K562 treated with DMSO at 1 percent for 4 hours (cell line): ENCODE measurements around the gene XIRP2. TPM values are rescaled to one million over a fixed set of nuclear protein-coding genes. Genes with fewer than 3 reads are reported as not detected.

Experiments
- total RNA-seq: library from RNA; unstranded; fragments of 300-600 nt; gene quantifications from 2 replicates; pipeline ENCODE4 v1.2.3, GENCODE V29; 2022; ENCODE audit not compliant: insufficient read depth

The XIRP2 gene, protein sequence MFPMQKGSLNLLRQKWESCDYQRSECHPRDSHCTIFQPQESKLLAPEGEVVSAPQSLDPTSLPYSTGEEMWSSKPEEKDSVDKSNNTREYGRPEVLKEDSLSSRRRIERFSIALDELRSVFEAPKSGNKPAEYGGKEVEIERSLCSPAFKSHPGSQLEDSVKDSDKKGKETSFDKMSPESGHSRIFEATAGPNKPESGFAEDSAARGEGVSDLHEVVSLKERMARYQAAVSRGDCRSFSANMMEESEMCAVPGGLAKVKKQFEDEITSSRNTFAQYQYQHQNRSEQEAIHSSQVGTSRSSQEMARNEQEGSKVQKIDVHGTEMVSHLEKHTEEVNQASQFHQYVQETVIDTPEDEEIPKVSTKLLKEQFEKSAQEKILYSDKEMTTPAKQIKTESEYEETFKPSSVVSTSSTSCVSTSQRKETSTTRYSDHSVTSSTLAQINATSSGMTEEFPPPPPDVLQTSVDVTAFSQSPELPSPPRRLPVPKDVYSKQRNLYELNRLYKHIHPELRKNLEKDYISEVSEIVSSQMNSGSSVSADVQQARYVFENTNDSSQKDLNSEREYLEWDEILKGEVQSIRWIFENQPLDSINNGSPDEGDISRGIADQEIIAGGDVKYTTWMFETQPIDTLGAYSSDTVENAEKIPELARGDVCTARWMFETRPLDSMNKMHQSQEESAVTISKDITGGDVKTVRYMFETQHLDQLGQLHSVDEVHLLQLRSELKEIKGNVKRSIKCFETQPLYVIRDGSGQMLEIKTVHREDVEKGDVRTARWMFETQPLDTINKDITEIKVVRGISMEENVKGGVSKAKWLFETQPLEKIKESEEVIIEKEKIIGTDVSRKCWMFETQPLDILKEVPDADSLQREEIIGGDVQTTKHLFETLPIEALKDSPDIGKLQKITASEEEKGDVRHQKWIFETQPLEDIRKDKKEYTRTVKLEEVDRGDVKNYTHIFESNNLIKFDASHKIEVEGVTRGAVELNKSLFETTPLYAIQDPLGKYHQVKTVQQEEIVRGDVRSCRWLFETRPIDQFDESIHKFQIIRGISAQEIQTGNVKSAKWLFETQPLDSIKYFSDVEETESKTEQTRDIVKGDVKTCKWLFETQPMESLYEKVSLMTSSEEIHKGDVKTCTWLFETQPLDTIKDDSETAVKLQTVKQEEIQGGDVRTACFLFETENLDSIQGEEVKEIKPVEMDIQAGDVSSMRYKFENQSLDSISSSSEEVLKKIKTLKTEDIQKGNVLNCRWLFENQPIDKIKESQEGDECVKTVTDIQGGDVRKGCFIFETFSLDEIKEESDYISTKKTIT (N-terminal part only)
- total RNA-seq: 0.23 TPM in 1 of 2 replicates, not detected in the other

DNA sequence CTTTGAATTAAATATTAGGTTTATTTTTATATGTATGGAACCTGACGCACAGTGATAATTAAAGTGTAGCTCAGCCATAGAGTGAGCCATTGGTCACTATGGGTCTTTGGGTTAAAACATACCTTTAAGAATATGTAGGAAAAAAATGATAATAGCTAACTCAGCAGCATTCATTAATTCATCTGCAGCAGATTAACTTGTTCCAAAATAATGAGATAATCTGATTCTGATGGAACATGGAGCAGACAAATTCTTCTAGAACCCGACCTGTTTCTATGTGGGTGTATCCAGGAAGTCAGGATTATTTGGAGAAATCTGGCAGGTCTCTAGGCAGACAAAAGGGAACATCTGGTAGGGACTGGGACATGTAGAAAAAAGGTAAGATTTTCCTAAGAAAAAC, at the start of gene XIRP2:
Gene XIRP2, plus strand, starts transcription at position 301 of the 400 bp plus-strand sequence. CDS start 15,003 bp downstream, outside the sequence.

DNA sequence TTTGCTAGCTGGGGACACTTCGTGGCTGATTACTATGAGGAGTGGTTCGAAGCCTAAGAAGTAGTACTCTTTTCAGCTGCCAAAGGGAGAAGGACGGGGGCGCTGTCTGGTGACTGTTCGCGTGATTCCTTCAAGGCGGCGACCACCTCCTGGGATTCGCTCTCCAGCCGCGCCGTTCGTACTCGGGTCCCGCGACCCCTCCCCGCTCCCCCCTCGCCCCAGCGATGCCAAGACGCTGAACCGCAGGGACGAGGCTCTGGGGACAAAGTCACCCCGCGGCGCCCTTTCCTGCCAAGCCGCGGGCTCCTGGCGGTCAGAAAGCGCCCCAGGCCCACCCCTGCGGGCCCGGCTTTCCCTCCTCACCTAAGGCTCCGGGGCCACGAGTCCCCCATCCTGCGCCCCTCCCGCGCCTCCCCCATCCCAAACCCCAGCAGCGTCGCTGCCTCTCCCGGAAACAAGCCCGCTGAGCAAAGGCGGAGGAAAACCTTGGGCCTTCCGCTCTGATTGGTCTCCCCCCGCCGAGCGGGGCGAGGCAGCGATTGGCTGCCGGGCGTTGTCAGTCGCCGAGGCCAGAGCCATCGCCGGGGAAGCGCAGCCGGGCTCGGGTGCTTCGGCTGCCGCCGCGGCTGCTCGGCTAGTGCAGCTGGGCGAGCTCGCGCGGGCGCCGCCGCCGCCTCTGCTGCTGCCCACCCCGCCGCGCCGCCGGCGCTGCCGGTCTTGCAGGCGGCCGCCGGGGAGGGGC, 404.3 kb downstream of the XIRP2 start, which contains the start of gene B3GALT1:
Gene B3GALT1, plus strand, starts transcription at position 572 of the 742 bp plus-strand sequence.

